ENCODE data around the gene FLVCR1. TPM values are rescaled to one million over a fixed set of nuclear protein-coding genes. Genes with fewer than 3 reads are reported as not detected.

The FLVCR1 gene
- total and polyA plus RNA-seq, 2 donors (not counting 3 experiments of a cell fraction or from before 2014, with no cell fraction given) = 3.2 to 11.9 TPM

DNA sequence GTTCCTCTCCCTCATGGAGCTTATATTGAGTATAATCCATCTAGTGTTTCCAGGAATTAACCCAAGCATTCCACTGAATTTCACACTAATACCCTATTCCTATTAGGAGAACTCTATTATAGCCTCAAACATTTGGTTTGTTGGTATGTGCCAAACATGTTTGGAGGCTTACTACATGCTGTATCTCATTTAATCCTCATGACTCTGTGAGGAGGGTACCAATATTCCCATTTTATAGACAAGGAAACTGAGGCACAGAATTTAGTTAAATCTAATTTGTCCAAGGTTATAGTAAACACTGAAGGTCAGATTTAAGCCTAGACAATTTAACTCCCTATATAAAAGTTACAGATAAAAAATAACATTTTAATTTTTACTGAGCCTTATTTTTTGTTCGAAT, 9.1 kb downstream of the FLVCR1 start:
- Histone ChIP-seq H3K27ac (ENCODE audit: insufficient read depth, low read depth, low read length) (no peak overlapping the region), H3K4me3 (replicated peaks in 1 of 3; ENCODE audit: insufficient read depth in 1 of 3, low read depth in 1 of 3, low read length in 3 of 3) (no peak overlapping the region), H3K4me1 (ENCODE audit: control insufficient read depth, extremely low read depth, insufficient read depth, low read length) (no peaks in the 10 kb centered on the region), H3K4me2 (ENCODE audit: insufficient read depth, low read length) (no peak overlapping the region), H3K79me2 (ENCODE audit: control insufficient read depth, insufficient read depth, low read length) (peaks cover 8% of the 10 kb centered on the region), H2AFZ (ENCODE audit: low read depth, low read length) (no peak overlapping the region), H3K9me1 (replicated peaks; ENCODE audit: control insufficient read depth, extremely low read depth, insufficient read depth, low read length) (no peaks in the 10 kb centered on the region), H3K27me3 (ENCODE audit: control insufficient read depth in 2 of 2, insufficient read depth in 2 of 2, low read length in 2 of 2) (no peaks in the 10 kb centered on the region), H4K20me1 (replicated peaks; ENCODE audit: control insufficient read depth, extremely low read depth, insufficient read depth, low read length) (peaks cover 3% of the 10 kb centered on the region), H3K36me3 (ENCODE audit: control insufficient read depth in 2 of 2, extremely low read depth in 1 of 2, insufficient read depth in 2 of 2, low read length in 2 of 2) (no peaks in the 10 kb centered on the region), H3K9me3 (replicated peaks; ENCODE audit: control insufficient read depth, insufficient read depth, low read length) (no peaks in the 10 kb centered on the region), H3K9ac (replicated peaks; ENCODE audit: extremely low read depth, insufficient read depth, low read length) (no peak overlapping the region)
- dilution Hi-C loops (cut with MboI; ENCODE audit: extremely low pct_ligation_motif_present, low sequenced_read_pairs) (no loop called here), intact Hi-C loops (cut with micrococcal nuclease) (no loop called here)
- TF ChIP-seq, protein P1, sequence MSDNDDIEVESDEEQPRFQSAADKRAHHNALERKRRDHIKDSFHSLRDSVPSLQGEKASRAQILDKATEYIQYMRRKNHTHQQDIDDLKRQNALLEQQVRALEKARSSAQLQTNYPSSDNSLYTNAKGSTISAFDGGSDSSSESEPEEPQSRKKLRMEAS (IDR thresholded peaks at IDR 0.05; ENCODE audit: insufficient read depth, insufficient read length) = no peak
- TF ChIP-seq, protein P2, sequence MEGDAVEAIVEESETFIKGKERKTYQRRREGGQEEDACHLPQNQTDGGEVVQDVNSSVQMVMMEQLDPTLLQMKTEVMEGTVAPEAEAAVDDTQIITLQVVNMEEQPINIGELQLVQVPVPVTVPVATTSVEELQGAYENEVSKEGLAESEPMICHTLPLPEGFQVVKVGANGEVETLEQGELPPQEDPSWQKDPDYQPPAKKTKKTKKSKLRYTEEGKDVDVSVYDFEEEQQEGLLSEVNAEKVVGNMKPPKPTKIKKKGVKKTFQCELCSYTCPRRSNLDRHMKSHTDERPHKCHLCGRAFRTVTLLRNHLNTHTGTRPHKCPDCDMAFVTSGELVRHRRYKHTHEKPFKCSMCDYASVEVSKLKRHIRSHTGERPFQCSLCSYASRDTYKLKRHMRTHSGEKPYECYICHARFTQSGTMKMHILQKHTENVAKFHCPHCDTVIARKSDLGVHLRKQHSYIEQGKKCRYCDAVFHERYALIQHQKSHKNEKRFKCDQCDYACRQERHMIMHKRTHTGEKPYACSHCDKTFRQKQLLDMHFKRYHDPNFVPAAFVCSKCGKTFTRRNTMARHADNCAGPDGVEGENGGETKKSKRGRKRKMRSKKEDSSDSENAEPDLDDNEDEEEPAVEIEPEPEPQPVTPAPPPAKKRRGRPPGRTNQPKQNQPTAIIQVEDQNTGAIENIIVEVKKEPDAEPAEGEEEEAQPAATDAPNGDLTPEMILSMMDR (IDR thresholded peaks at IDR 0.05; ENCODE audit: extremely low read depth in 1 of 2, insufficient read depth in 1 of 2, low read depth in 1 of 2, low read length in 2 of 2) = no peak
- no peak for TF ChIP-seq JUN (IDR thresholded peaks at IDR 0.05; ENCODE audit: borderline replicate concordance, insufficient read depth, insufficient read length, low read depth)
- TF ChIP-seq MYC (IDR thresholded peaks at IDR 0.05; ENCODE audit: low read depth, low read length) = no peak
- TF ChIP-seq POLR2A (IDR thresholded peaks at IDR 0.05; ENCODE audit: low read depth, low read length) = no peak
- TF ChIP-seq FOS (IDR thresholded peaks at IDR 0.05; ENCODE audit: borderline replicate concordance, insufficient read depth, low read length) = no peak
- no peak for TF ChIP-seq GATA2 (IDR thresholded peaks at IDR 0.05; ENCODE audit: insufficient read depth, insufficient read length, low read depth, low read length)
- TF ChIP-seq EZH2 (IDR thresholded peaks at IDR 0.05; ENCODE audit: borderline replicate concordance, low read depth, low read length, severe bottlenecking) = no peak
- TF ChIP-seq POLR2AphosphoS5 (IDR thresholded peaks at IDR 0.05; ENCODE audit: insufficient read depth, low read depth, low read length) = no peak
- POLR2A ChIA-PET = no interaction called here
- CTCF ChIA-PET = no interaction called here
- FAIRE-seq (no peak), DNase-seq (ENCODE audit: low read depth, low spot score) (no peak)
- BruUV-seq (replicated peaks) = no TSS peak
